Amniotic stem cell (primary cell): Measurements from ENCODE around the gene MFAP5.
"Not testable (repeated sequence)": the region's sequence is repeated elsewhere in the genome, so short reads cannot be mapped to it uniquely, and the experiment has no call there.

Source experiments
- DNase-seq: peaks from one replicate; lab custom pipeline; 2025; lab: John Stamatoyannopoulos, UW

The MFAP5 gene

GRCh38 chr12:8629486-8630033 lies 33.1 kb downstream of the MFAP5 start:
- DNase-seq: no peak

DNA sequence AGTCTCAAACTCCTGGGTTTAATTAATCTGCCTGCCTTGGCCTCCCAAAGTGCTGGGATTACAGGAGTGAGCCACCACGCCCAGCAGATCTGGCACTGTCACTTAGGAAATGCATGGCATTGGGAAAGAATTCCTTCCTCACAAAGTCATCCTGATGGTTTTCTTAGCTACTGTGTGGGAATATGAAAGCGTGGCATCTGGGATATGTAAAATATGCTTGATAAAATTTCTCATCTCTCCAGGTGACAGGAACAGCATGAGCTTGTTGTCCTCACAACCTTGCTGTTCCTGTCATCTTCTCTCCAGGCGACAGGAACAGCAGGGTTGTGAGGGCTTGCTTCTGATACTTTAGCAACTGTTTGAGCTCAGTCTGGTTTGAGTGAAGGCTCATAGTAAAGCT lies 33.9 kb downstream of the MFAP5 start:
- DNase-seq: no peak

- DNase-seq: not testable (repeated sequence)
Measured at GRCh38 chr12:8624750-8625149, 37.9 kb downstream of the MFAP5 start.

GRCh38 chr12:8622646-8623045 lies 40.0 kb downstream of the MFAP5 start:
- no peak for DNase-seq

GRCh38 chr12:8615206-8615605 lies 47.4 kb downstream of the MFAP5 start:
- DNase-seq: no peak

DNA sequence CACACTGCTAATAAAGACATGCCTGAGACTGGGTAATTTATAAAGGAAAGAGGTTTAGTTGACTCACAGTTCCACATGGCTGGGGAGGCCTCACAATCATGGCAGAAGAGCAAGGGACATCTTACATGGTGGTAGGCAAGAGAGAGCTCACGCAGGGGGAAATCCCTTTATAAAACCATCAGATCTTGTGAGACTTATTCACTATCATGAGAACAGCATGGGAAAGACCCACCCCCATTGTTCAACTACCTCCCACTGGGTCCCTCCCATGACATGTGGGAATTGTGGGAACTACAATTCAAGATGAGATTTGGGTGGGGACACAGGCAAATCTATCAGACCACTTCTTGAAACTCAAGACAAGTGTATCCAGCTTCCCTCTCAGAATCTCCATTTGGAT lies 48.7 kb downstream of the MFAP5 start:
- not testable (repeated sequence) for DNase-seq

- no peak for DNase-seq
Measured at GRCh38 chr12:8612629-8613028, 50.0 kb downstream of the MFAP5 start, which contains the start of gene AICDA. Gene AICDA, minus strand, starts transcription at chr12:8612859. Its CDS starts 92 bp downstream, at chr12:8612767.

- DNase-seq: peak; percentile 11
Measured at GRCh38 chr12:8609061-8609570, 53.5 kb downstream of the MFAP5 start.

DNA sequence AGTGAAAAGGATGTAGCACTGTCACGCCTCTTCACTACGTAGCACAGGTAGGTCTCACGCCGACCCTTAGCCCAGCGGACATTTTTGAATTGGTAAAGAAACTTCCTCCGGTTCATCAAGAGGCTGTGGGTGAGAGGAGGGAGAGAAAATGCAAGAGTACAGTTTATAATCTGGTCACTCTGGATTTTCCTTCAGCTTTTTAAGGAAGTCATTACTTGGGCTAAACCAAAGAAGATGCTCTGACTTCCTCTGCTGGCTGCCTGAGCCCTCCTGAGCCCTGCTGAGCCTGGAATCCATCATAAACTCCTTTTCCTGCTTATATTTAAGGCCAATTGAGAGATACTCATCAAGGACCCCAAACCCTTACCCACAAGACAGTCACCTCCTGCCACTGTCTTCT lies 55.7 kb downstream of the MFAP5 start:
- no peak for DNase-seq

- no peak for DNase-seq
Measured at GRCh38 chr12:8605057-8605456, 57.6 kb downstream of the MFAP5 start.

GRCh38 chr12:8603856-8604255 lies 58.8 kb downstream of the MFAP5 start:
- DNase-seq: no peak

GRCh38 chr12:8603286-8603685 lies 59.3 kb downstream of the MFAP5 start:
- no peak for DNase-seq

DNA sequence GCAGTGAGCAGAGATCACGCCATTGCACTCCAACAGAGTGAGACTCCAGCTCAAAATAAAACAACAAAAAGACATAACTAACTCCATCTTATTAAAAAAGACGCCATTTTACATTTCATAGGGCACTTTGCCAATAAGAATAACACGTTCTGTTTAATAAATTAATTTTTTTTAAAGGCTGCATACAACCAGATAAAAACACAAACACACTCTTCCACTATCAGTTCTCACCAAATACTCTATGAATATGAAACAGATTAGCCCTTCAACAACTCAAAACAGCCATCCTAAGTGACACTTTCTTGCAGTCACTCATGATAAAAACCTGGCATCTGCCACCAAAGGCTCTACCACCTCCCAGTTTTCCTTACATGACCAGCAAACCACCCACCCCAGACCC lies 66.1 kb downstream of the MFAP5 start:
- no peak for DNase-seq
